Stimulated activated CD8-positive, alpha-beta memory T cell treated with anti-CD3 and anti-CD28 coated beads, Interleukin-4, amount 100 ng/mL, for 1 hour (primary cell): ENCODE measurements around the gene COL13A1.

Source experiments
- DNase-seq, 2 donors: peaks; one replicate each; pipeline ENCODE4 v3.0.0-alpha.2; 2020; ENCODE audit warnings: low read depth in 2 of 2, low spot score in 1 of 2

COL13A1 gene

DNA sequence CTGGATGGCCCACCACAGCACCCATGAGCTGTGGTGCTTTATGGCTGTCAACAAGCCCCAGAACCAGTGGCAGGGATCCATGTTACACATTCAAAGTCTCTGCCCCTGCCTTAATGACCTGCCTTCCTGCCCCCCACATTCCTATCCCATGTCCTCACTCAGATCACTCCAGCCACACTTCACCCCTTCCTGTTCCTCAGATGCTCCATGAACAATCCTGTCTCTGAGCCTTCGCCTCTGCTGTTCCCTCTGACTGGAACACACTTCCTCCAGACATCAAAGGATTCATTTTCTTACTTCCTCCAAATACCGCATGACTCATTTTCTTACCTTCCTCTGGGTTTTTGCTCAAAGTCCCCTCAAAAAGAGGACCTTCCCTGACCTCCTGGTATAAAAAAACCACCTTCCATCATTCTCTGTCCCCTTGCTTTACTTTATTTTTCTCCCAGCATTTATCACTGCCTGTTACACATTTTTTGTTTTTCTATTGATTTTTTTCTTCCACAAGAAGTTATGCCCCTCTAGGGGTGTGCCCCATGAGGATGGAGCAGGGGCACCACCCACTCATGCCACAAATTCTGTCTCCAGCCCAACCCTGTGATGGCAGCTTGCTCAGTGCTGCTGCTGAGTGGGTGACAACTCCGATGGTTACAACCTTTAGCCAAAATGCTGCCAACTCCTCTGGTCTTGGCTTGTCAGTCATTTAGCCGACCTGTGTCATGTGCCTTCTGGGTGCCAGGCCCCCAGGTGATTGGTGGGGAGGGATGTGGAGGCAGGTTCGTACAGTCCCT lies 18.2 kb downstream of the COL13A1 start:
- DNase-seq, result no peak

- DNase-seq, result no peak
Observed at GRCh38 chr10:69820817-69821216, 19.1 kb downstream of the COL13A1 start.

- DNase-seq, result no peak
Observed at GRCh38 chr10:69825604-69826003, 23.9 kb downstream of the COL13A1 start.

GRCh38 chr10:69826094-69826493 lies 24.4 kb downstream of the COL13A1 start:
- no peak for DNase-seq

DNA sequence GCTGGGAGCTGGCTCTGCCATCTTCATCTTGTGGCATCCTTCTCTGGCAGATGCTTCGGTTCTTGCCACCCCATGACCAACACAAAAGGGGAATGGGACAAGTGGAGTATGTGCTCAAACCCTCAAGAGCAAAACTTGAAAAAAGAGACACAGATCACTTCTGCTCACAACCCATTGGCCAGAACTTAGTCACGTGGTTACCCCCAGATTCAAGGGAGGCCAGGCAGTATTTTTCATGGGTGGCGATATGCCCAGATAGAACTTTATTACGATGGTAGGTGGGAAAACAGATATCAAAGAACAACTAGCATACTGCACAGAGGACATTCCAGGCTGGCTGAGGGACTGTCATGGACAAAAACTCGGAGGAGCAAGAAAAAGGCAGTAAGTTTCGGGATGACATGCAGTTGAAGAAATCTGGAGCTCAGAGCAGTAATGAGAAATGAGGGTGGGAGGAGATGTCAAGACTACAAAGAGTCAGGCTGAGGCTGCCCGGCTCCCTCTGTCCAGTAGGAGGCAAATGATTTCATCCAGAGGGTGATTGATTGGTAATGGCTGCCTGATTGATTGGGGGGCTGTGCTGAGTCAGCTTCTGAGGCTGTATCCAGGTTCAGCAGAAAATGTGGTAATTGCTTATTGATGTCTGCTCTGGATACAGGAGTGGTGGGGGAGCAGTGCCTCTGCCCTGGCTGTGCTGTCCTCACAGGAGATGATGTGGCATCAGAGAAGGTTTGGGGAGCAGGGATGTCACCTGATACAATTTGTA lies 25.3 kb downstream of the COL13A1 start:
- DNase-seq, result no peak

GRCh38 chr10:69828144-69828870 lies 26.6 kb downstream of the COL13A1 start:
- DNase-seq, result no peak

- DNase-seq, result no peak
Observed at GRCh38 chr10:69829775-69830174, 28.1 kb downstream of the COL13A1 start.

DNA sequence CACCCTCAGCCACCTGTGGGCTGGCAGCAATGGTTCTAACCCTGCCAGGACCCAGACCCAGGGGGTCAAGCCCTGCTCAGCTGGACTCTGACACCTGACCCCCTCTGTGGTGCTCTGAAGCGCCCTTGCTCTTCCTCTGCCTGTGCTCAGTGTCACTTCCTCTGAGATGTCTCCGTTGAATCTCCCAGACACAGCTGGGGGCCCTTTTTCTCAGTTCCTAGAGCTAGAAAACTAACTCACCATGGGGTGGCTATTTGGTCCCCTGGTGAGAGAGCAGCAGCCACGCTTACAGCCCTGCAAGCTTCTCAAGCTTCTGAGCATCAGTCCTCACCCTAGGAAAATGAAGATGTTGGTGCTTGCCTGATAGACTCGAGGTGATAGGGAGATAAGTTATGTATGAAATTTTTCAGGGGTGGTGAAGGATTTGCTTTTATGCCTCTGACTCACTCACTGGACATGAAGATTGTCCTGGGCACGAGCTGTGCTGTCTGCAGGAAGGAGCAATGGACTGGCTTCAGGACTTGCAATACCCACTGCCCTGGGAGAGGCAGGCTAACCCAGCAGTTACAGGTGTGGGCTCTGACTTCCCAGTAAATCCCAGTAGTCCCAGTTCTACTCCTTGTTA lies 29.6 kb downstream of the COL13A1 start:
- no peak for DNase-seq

- no peak for DNase-seq
Observed at GRCh38 chr10:69835233-69835632, 33.5 kb downstream of the COL13A1 start.

- no peak for DNase-seq
Observed at GRCh38 chr10:69835875-69836730, 34.4 kb downstream of the COL13A1 start.

DNA sequence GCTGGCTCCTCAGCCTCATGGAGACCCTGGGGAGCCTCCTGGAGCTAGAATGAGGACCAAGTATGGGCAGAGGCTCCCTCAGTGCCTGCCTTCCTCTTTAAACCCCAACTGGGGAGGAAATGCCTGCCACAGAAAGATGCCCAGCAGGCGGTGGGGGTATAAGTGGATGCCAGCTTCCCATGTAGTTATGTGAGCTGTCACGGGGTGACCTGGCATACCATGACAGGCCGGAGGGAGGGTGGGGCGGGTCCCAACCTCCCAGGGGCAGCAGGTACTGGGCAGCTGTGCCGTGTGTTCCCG lies 35.0 kb downstream of the COL13A1 start:
- no peak for DNase-seq

DNA sequence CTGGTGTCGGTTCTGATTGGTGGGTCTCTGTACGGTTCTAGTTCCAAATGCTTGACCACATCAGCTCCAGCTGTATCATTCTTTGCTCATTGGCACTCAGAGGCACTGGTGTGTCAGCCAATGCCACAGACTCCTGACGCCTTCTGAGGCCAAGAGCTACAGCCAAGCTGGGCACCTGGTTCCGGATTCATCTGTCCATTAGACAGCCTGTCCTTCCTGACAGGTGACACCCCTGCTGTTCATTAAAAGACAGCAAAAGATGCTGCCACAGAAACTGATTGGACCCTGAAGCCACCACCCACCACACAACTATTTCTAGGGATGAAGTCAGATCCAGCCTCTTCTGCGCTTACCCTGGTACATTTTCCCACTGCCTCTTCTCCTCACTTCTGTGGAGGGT lies 35.6 kb downstream of the COL13A1 start:
- no peak for DNase-seq

- no peak for DNase-seq
Observed at GRCh38 chr10:69838418-69838817, 36.7 kb downstream of the COL13A1 start.

DNA sequence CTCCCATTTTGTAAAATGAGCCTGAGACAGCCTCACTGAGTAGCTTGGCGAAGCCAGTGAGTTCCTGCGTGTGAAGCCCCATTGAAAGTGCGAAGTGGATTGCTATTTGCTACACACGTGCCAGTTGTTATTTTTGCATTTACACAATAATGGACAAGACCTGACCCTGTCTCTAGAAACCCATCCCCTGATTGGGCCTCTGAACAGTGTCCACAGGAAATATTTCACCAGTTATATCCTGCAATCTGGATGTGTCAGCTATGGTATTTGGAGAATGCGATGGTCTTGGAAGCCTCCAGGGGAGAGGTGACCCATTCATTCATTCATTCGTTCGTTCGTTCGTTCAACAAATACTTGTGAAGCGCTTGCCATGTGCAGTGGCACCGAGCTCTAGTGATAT lies 37.1 kb downstream of the COL13A1 start:
- DNase-seq, result no peak

DNA sequence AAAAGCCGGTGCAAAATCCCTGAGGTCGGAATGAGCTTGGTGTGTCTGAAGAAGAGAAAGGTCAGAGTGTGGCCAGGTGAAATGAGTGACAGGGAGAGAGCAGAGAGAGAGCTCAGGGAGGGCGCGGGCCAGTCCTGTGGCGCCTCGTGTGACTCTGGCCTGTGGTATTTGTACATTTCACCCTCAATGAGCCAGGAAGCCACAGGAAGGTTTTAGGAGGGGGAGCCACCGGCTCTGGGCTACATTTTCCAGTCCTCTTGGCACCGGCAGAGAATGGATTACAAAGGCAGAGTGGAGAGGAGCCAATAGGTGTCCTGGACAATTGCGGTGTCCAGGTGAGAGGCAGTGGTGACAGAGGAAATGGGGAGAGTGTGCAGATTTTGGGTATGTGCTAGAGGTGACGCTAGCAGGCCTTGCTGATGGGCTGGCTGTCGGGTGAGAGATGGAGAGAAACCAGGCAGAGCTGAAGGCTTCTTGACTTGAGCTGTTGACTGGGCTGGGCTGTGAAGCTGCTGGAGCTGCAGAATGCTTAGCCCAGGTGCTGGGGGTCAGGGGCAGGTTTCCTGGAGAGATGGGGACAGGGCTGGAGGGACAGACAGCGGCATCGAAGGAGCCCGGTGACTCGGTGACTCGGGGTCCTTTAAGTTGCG lies 38.1 kb downstream of the COL13A1 start:
- DNase-seq, result no peak

DNA sequence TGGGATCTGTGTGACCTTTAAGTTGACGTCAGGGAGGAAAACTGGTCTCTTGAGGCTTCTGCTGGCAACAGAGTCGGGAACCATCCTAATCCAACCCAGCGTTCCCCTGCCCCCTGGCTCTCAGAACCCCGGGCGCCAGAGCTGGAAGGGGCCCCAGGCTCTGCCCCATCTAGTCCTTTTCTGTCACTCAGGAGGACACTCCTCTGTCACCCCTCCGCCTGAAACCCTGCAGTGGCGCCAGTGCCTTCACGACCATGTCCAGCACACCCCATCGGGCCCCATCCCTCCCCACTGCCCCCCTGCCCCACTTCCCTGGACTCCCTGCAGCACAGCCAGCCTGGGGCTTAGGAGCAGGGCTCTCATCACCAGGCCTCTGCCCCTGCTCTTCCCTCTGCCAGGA lies 39.1 kb downstream of the COL13A1 start:
- no peak for DNase-seq

- no peak for DNase-seq
Observed at GRCh38 chr10:69842020-69842419, 40.3 kb downstream of the COL13A1 start.

DNA sequence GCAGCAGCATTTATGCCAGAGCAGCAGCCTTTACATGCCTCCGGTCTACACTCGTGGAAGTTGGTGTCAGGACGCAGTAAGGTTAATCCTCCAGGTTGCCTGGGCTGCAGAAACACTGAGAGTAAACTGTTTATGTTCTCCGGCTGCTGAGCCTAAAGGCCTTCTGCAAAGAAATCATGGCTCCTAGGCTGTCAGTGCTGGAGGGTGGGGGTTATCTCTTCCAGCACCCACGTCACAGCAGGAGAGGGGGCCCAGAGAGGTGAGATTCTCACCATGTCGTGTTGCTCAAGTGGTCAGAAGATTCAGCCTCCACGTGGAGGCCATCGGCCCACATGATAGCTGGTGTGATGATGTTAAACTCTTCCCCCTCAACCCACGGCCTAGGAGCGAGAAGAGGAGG lies 41.2 kb downstream of the COL13A1 start:
- DNase-seq, result no peak

DNA sequence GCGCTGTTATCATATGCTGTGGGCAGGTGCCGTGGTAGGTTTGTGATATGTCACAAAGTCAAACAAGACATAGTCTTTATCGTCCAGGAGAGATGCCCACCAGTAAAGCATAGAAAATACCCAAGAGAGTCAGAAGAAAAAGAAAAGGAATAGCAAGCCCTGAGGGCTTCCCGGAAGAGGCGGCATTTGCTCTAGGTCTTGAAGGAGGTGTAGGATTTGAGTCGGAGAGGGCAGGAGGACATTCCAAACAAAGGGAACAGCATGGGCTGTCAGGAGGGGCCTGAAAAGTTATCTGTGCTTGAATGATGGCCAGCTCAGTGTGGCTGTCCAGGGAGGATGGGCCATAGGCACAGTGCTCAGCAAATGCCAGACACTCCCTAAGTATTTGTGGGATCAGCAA lies 42.2 kb downstream of the COL13A1 start:
- no peak for DNase-seq

DNA sequence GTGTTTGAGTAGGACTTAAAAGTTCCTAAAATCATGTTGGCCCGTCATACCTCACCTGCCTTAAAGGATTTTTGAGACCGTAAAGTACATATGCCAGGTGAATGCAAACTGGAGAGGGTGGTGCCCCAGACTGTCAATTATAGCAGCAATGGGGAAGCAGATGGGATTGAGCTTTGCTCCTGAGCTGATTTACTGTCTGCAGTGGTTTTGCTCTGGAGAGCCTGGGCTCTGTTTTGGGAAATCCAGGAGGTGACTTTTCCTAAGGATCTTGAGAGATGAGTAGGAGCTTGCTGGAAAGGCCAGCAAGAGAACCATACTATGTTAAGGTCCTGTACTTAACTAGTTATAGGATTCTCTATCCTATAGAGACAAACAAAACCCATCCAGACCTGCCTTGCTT lies 43.0 kb downstream of the COL13A1 start:
- no peak for DNase-seq
